HCT116 (cell line): ENCODE measurements around the gene GLDN. TPM values are rescaled to one million over a fixed set of nuclear protein-coding genes. Genes with fewer than 3 reads are reported as not detected.

Source experiments
- ATAC-seq: fragments of 200-7000 bp; cut with Tn5 transposase; 2 replicates; pipeline ENCODE4 v1.9.1; 2020; ENCODE audit warnings: mild to moderate bottlenecking, moderate library complexity
- BruUV-seq: library from RNA; stranded (reverse); fragments of 400-500 nt; replicated peaks from 2 replicates; lab custom pipeline; 2021; lab: Mats Ljungman, UMichigan
- CTCF ChIA-PET: fragments of 300-600 bp; sonication (Branson Sonifier 250); formaldehyde crosslinking; loops from one replicate; lab custom pipeline; 2021; ENCODE audit warnings: antibody characterized with exemption; lab: Charles Lee
- POLR2A ChIA-PET: fragments of 300-600, 350-600 bp; sonication (Branson Sonifier 250); formaldehyde crosslinking; loops from one replicate; lab custom pipeline; 2021; ENCODE audit warnings: antibody characterized with exemption; lab: Charles Lee
- RAD21 ChIA-PET, 2 experiments: fragments of 300-600 bp; sonication (Branson Sonifier 250); formaldehyde crosslinking; loops; one replicate each; lab custom pipeline; 2023; ENCODE audit warnings: low total read pairs in 2 of 2; ENCODE audit not compliant: uncharacterized antibody in 2 of 2, unreplicated experiment in 2 of 2, low non-redundant PET in 1 of 2; lab: Charles Lee
- DNase-seq: peaks from one replicate; pipeline ENCODE4 v3.0.0-alpha.2; 2010; ENCODE audit warnings: low read depth, low spot score
- H2AFZ ChIP-seq: fragments of 200-600 bp; shearing (Covaris generic), sonication (generic); 2 replicates; pipeline ENCODE4 v1.6.1; 2017; ENCODE audit warnings: low read depth, mixed run types, mixed read lengths, antibody characterized with exemption, low read length; ENCODE audit not compliant: poor library complexity, severe bottlenecking
- H3K27ac ChIP-seq: 2 replicates; pipeline ENCODE4 v1.5.1; 2012; ENCODE audit warnings: low read depth, low read length
- H3K27me3 ChIP-seq: fragments of 200-600 bp; sonication (generic); 2 replicates; pipeline ENCODE4 v1.6.1; 2016; ENCODE audit warnings: mixed run types, low read length, mixed read lengths; ENCODE audit not compliant: insufficient read depth
- H3K36me3 ChIP-seq, 2 experiments: fragments of 200-500 bp in 1 of 2; fragments of 200-600 bp in 1 of 2; sonication (Bioruptor generic) in 1 of 2; sonication (generic) in 1 of 2; 2 replicates each; pipeline versions ENCODE4 v1.5.1 to v1.6.1; 2014 to 2016; ENCODE audit warnings: low read length in 2 of 2, inconsistent platforms in 1 of 2, mixed read lengths in 1 of 2, mixed run types in 1 of 2; ENCODE audit not compliant: insufficient read depth in 2 of 2, control insufficient read depth in 1 of 2
- H3K4me1 ChIP-seq, 2 experiments: fragments of 200-600 bp in 1 of 2; sonication (generic) in 1 of 2; 2 replicates each; pipeline versions ENCODE4 v1.5.1 to v1.6.1; 2012 to 2017; ENCODE audit warnings: low read length in 2 of 2, inconsistent platforms in 1 of 2, mild to moderate bottlenecking in 1 of 2, mixed read lengths in 1 of 2, mixed run types in 1 of 2, moderate library complexity in 1 of 2; ENCODE audit not compliant: insufficient read depth in 2 of 2, control insufficient read depth in 1 of 2
- H3K4me2 ChIP-seq: fragments of 200-600 bp; sonication (generic); 2 replicates; pipeline ENCODE4 v1.6.1; 2017; ENCODE audit warnings: mixed run types, low read length, mixed read lengths
- H3K4me3 ChIP-seq, 2 experiments: fragments of 200-600 bp in 1 of 2; sonication (generic) in 1 of 2; replicated peaks in 1 of 2; 2 replicates each; pipeline ENCODE4 v1.5.1; 2011 to 2016; ENCODE audit warnings: low read length in 2 of 2, control low read depth in 1 of 2, low read depth in 1 of 2, mild to moderate bottlenecking in 1 of 2, mixed read lengths in 1 of 2, mixed run types in 1 of 2
- H3K79me2 ChIP-seq: fragments of 200-600 bp; sonication (generic); 2 replicates; pipeline ENCODE4 v1.6.1; 2017; ENCODE audit warnings: mild to moderate bottlenecking, mixed run types, low read length, moderate library complexity, mixed read lengths; ENCODE audit not compliant: insufficient read depth
- H3K9ac ChIP-seq: fragments of 200-600 bp; sonication (generic); 2 replicates; pipeline ENCODE4 v1.6.1; 2016; ENCODE audit warnings: low read length, mixed read lengths
- H3K9me2 ChIP-seq: fragments of 200-600 bp; sonication (generic), shearing (Covaris generic); 2 replicates; pipeline ENCODE4 v1.6.1; 2017; ENCODE audit warnings: mixed run types, mild to moderate bottlenecking, moderate library complexity; ENCODE audit not compliant: insufficient read depth
- H3K9me3 ChIP-seq, 2 experiments: fragments of 200-500 bp in 1 of 2; fragments of 200-600 bp in 1 of 2; sonication (Bioruptor generic) in 1 of 2; sonication (generic) in 1 of 2; 2 replicates each; pipeline ENCODE4 v1.6.1; 2014 to 2017; ENCODE audit warnings: low read length in 2 of 2, mixed read lengths in 2 of 2, inconsistent platforms in 1 of 2, low read depth in 1 of 2, mild to moderate bottlenecking in 1 of 2, mixed run types in 1 of 2, moderate library complexity in 1 of 2; ENCODE audit not compliant: control insufficient read depth in 1 of 2, insufficient read depth in 1 of 2
- H4K20me1 ChIP-seq: fragments of 200-600 bp; sonication (generic), shearing (Covaris generic); 2 replicates; pipeline ENCODE4 v1.6.1; 2017; ENCODE audit warnings: mixed run types, mild to moderate bottlenecking, moderate library complexity; ENCODE audit not compliant: insufficient read depth
- ATF3 ChIP-seq: IDR thresholded peaks from 2 replicates; pipeline ENCODE4 v1.6.1; 2012
- CBX3 ChIP-seq: IDR thresholded peaks from 2 replicates; pipeline ENCODE4 v1.6.1; 2012; ENCODE audit warnings: low read depth
- ELF1 ChIP-seq: IDR thresholded peaks from 2 replicates; pipeline ENCODE4 v1.6.1; 2012; ENCODE audit warnings: low read depth, borderline replicate concordance
- EZH2phosphoT487 ChIP-seq: fragments of 200-600 bp; IDR thresholded peaks from 2 replicates; pipeline ENCODE4 v1.6.1; 2018; ENCODE audit warnings: antibody characterized with exemption, borderline replicate concordance
- JUND ChIP-seq: IDR thresholded peaks from 2 replicates; pipeline ENCODE4 v1.6.1; 2012
- POLR2AphosphoS5 ChIP-seq: IDR thresholded peaks from 2 replicates; pipeline ENCODE4 v1.6.1; 2011; ENCODE audit warnings: mild to moderate bottlenecking, low read depth, low read length, moderate library complexity
- REST ChIP-seq: IDR thresholded peaks from 2 replicates; pipeline ENCODE4 v1.6.1; 2012; ENCODE audit warnings: low read depth
- SIN3A ChIP-seq: IDR thresholded peaks from 2 replicates; pipeline ENCODE4 v1.6.1; 2012; ENCODE audit warnings: low read depth
- SP1 ChIP-seq: IDR thresholded peaks from 2 replicates; pipeline ENCODE4 v1.6.1; 2012; ENCODE audit warnings: low read depth
- SRF ChIP-seq: IDR thresholded peaks from 2 replicates; pipeline ENCODE4 v1.6.1; 2012; ENCODE audit warnings: low read depth
- TCF7L2 ChIP-seq: IDR thresholded peaks from 2 replicates; pipeline ENCODE4 v1.7.0; 2011; ENCODE audit warnings: borderline replicate concordance, inconsistent platforms; ENCODE audit not compliant: insufficient read depth, insufficient read length; ENCODE audit errors: extremely low read depth
- ZNF274 ChIP-seq: fragments of 200-500 bp; sonication (Bioruptor generic); IDR thresholded peaks from 2 replicates; pipeline ENCODE4 v1.6.1; 2014; ENCODE audit warnings: mild to moderate bottlenecking, low read depth, low read length, inconsistent platforms
- intact Hi-C: fragments of 100-400 bp; cut with micrococcal nuclease; formaldehyde crosslinking; loops from 2 replicates; pipeline ENCODE4 v1.10.0; 2022
- total RNA-seq: library from RNA; stranded (reverse); gene quantifications from one replicate; pipeline ENCODE4 v1.2.1, GENCODE V29; 2021; ENCODE audit not compliant: unreplicated experiment

GLDN gene
- total RNA-seq, 1 experiment from 2014 or later, result 3.0 TPM

GRCh38 chr15:51377038-51377786 lies 35.8 kb downstream of the GLDN start (continued):
- TF ChIP-seq REST (no peak), POLR2AphosphoS5 (no peak), EZH2phosphoT487 (no peak), ELF1 (no peak)
- TF ChIP-seq, all 23 proteins: peak for 0

- no peak for DNase-seq
- no peak overlapping the region for H3K27ac ChIP-seq
- no peak overlapping the region for H3K9ac ChIP-seq
- H3K27me3 ChIP-seq, result no peaks in the 10 kb centered on the region
- ATAC-seq, result no peak
- H3K4me2 ChIP-seq, result no peak overlapping the region
- no peaks in the 10 kb centered on the region for H3K9me2 ChIP-seq
- no TSS peak for BruUV-seq
- POLR2A ChIA-PET, result no interaction called here
- H4K20me1 ChIP-seq, result no peaks in the 10 kb centered on the region
- H2AFZ ChIP-seq, result no peak overlapping the region
- H3K79me2 ChIP-seq, result no peaks in the 10 kb centered on the region
- no peaks in the 10 kb centered on the region for H3K9me3 ChIP-seq
- TF ChIP-seq SRF, result no peak
- TF ChIP-seq CBX3, result no peak
- TF ChIP-seq ATF3, result no peak
- TF ChIP-seq ZNF274, result no peak
- TF ChIP-seq SIN3A, result no peak
- TF ChIP-seq JUND, result no peak
- TF ChIP-seq REST, result no peak
- no peak for TF ChIP-seq SP1
- TF ChIP-seq TCF7L2, result no peak
- TF ChIP-seq, all 23 proteins: peak for 0
- Histone ChIP-seq H3K4me1 (no peaks in the 10 kb centered on the region), H3K36me3 (no peaks in the 10 kb centered on the region), H3K4me3 (no peak overlapping the region)
- intact Hi-C loops, result no loop called here
- CTCF ChIA-PET, result interaction anchor here (1.4 to 3.4 kb wide), 2 partner anchors 23 to 215 kb away, joined by 3 to 25 read pairs; no protein-coding TSS in a partner anchor
- RAD21 ChIA-PET, result no interaction called here
Measured at GRCh38 chr15:51378406-51378805, 37.0 kb downstream of the GLDN start.
